HG03558 (cell line): ENCODE data around the gene RPRM.
"Not testable (repeated sequence)": the region's sequence is repeated elsewhere in the genome, so short reads cannot be mapped to it uniquely, and the experiment has no call there.

Experiments used
- ATAC-seq: cut with Tn5 transposase; IDR thresholded peaks from one replicate; pipeline ENCODE4 v1.9.1; 2021; ENCODE audit warnings: moderate number of reproducible peaks; ENCODE audit not compliant: unreplicated experiment; ENCODE audit errors: extremely low read depth

RPRM gene

DNA sequence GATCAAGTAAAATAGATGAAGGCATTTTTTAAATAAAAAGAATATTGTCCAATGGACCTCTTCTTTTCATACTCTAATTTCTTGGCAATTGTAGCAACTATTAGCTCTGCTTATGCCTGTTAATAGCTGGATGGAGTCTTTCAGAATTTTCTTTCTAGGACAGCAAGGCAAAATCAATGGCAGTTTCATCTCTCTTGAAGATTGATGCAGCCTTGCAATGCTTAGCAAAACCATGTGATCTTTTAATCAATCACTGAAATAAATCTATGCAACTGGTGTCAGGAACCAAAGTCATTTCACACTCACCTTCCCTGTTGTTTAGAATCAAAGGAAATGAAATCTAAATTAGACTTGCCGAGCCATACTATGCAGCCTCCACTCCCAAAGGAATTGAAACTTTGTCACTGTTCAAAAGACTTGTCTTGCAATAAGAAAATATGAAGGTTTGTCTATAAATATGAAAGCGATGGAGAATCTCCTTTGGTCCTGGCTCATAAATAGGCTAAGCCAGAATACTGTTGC is 16.2 kb downstream of the RPRM start:
- no peak for ATAC-seq

DNA sequence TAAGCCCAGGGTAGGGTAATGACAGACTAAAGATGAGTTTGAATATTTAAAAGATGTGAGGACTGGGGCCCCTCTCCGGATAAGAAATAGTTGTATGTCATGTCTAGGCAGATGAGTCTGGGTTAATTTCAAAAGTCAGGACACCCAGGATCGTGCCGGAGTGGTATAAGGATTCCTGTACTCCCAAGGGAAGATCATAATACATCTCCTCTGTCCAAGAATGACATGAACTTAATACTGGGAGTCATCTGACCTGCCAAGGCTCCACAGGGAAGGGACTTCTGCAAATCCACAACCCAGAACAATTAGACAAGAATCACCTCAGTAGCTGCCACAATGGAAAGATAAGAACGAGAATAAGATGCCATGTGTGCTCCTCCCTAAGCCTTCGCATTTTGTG is 17.1 kb downstream of the RPRM start:
- ATAC-seq: no peak

DNA sequence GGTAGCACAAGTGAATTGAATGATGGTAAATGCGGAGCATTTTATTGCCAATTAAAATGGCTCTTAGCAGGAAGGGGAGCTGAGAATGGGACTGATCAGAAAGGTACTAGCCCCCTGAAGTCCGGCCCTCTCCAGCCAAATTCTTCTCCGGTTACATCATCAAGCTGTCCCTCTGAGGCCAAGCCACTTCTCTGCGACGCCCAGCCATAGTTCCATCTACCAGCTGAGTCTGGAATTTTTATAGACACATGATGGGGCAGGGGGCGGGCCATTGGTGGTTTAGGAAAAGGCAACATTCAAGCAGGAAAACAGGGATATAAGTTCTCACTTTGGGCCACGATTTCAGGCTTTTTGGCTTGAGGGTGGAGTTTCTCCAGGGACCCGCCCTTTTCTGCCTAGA is 22.7 kb downstream of the RPRM start:
- no peak for ATAC-seq

DNA sequence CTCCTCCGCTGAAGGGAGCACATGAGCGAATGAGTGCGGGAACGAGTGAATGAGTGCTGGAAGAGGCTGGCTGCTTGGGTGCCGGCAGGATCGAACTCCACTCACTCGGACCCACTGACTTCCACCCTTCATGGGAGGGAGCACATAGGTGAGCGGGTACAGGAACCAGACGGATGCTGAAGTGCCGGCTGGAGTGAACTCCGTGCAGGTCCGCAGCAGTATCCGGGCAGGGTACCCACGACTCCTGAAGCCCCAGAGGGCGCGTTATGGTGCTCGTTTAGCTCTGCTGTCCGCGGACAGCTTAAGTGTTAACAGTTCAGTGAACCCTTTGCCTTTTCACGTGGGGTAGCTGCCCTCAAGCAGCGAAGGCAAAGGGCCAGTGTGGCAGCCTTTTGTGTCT is 23.2 kb downstream of the RPRM start:
- no peak for ATAC-seq

DNA sequence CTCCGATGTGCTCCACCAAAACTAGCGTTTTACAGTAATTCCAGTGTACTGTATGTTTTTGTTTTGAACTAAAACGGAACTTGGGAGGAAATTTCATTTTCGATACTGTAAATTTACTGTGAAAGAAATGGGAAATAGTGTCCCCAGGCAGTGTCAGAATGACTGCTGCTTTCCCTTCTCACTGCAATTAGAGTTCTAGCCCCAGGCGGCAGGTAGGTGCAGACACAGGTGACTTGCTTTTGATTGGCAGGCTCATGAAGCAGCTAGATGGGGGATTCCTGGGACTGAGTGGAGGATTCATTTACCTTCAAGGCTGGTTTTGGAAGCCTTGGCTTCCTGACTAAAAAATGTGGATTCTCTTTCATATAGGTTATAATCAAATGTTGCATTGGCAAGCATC is 27.0 kb downstream of the RPRM start:
- ATAC-seq: no peak

DNA sequence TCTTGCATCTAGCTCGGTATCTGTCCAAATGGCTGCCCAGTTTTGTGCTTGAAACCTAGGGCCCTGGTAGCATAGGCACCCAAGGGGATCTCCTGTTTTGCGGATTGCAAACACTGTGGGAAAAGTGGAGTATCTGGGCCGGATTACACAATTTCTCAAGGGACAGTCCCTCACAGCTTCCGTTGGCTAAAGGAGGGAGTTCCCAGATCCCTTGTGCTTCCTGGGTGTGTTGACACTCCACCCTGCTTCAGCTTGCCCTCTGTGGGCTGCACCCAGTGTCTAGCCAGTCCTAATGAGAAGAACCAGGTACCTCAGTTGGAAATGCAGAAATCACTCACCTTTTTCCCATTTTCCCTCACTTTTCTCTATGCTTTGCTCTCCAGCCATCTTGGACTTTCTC is 35.5 kb downstream of the RPRM start:
- no peak for ATAC-seq

DNA sequence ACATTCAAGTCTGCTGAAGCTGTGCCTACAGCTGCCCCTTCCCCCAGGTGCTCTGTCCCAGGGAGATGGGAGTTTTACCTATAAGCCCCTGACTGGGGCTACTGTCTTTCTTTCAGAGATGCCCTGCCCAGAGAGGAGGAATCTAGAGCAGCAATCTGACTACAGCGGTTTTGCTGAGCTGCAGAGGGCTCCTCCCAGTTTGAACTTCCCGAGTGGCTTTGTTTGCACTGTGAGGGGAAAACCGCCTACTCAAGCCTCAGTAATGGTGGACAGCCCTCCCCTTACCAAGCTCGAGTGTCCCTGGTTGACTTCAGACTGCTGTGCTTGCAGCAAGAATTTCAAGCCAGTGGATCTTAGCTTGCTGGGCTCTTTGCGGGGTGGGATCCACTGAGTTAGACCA is 35.9 kb downstream of the RPRM start:
- ATAC-seq: not testable (repeated sequence)

DNA sequence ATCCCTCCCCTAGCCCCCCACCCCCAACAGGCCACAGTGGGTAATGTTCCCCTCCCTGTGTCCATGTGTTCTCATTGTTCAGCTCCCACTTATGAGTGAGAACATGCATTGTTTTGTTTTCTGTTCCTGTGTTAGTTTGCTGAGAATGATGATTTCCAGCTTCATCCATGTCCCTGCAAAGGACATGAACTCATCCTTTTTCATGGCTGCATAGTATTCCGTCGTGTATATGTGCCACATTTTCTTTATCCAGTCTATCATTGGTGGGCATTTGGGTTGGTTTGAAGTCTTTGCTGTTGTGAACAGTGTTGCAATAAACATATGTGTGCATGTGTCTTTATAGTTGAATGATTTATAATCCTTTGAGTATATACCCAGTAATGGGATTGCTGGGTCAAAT is 38.5 kb downstream of the RPRM start:
- ATAC-seq: not testable (repeated sequence)

DNA sequence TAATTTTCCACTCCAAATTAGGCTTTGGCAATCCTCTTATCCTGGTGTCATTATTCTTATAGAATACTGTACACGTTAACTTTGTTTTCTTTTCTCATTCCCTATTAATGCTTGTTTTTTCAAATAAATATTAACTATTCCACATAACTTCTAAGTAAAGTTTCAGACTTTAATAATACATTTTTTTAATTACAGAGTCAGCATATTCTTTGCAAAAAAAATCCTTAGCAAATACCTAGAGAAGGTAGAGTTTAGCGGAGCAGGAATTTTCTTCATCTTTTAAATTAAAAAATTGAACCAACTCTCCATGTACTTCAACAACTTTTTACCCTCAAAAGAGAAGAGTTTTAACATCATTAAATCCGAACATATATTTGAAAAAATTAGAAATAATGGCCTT is 45.2 kb downstream of the RPRM start:
- no peak for ATAC-seq

DNA sequence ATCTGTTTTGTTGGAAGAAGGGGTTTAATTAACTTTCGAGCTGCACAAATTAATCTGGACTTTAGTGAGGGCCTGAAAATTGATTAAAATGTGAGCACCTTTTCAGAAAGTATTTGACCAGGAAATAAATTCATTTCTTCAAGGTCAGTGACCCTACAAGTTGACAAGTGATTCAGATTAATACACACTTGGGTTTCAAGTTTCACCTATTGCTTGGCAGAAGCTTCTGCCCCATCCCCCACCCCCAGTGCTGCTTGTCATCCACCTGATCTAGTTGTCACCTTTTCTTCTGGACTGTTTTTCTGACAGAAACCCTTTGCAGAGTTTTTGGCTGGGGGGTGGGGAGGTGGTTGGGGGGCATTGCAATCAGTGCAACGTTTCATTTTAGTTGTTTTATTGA is 46.2 kb downstream of the RPRM start:
- ATAC-seq: no peak

DNA sequence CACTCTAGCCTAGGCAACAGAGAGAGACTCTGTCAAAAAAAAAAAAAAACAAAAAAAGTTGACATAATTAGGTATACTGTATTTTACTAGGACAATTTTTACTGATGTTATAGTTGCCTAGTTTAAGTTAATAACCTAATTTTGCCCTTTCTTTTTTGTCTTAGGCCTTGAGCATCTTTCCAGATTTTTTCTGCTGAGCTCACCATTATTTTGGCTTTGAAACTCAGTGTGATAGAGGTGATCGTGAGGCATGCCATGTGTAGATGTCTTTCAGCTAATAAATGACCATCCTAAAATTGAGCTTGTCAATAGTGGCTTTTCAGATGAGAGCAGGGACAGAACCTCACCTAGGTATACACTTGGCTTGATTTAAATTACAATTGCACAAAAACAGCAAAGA is 47.4 kb downstream of the RPRM start:
- ATAC-seq: no peak
